ENCODE results near the gene TNP1.

- TF ChIP-seq CTCF (IDR thresholded peaks at IDR 0.05) (no peak), POLR2AphosphoS5 (IDR thresholded peaks at IDR 0.05) (no peak)
These were observed 44.7 kb upstream of the TNP1 start for GRCh38 chr2:216904554-216904953.
